GM08714 (cell line): ENCODE data around the gene ADPRHL1.

ENCODE experiments used
- H3K4me3 ChIP-seq: fragments of 200-500 bp; sonication (Bioruptor generic); 2 replicates; pipeline ENCODE4 v1.5.1; 2014; ENCODE audit warnings: mild to moderate bottlenecking, low read length, inconsistent platforms
- ZNF274 ChIP-seq: IDR thresholded peaks from 2 replicates; pipeline ENCODE4 v1.6.1; 2012; ENCODE audit warnings: mild to moderate bottlenecking, low read depth, low read length

ADPRHL1 gene

DNA sequence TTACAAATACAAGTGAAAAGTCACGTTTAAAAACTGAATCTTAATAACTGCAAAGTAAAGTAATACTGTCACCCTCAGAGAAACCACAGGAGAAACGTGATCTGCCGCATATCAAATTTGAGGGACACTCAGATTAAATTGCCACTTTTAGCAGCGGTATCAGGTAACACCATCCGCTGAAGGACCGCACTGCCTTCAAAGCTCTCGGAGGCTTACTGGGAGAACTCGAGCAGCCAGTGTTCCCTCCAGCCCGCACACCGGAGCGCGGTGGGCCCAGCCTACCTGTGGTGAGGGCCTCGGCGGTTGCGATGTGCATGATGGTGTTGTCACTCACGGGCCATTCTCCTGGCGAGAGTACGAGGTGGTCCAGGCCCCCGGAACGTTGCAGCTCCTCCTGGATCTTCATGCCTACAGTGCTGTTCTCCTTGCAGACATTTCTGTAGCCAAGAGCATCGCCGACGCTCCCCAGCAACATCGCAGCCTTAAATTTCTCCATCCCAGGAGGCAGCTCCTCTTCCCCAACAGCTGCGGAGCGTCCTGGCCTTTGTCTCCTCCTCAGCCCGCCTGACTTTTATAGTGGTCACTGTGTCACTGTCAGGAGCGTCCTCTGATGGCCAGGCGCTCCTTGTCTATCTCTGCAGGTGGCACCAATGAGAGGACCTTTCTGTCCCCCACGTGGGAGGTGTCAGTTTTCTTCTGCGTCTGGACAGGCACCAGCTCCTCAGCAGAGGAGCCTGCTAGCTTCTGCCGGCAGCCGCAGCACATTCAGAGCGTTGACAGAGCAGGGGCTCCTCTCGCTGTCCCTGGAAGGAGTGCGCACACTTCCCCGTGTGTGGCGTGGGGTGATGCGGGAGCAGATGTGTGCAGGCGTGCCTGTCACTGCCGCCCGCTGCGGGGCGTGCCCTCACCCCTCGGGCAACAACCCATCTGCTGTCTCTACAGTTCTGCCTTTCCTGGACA is at the start of gene ADPRHL1:
Gene ADPRHL1 (minus strand): TSS at position 547 of the 960 bp plus-strand sequence. CDS start 51 bp downstream, at position 496.
- no peak for TF ChIP-seq ZNF274
- no peak within 1 kb of the TSS for H3K4me3 ChIP-seq

DNA sequence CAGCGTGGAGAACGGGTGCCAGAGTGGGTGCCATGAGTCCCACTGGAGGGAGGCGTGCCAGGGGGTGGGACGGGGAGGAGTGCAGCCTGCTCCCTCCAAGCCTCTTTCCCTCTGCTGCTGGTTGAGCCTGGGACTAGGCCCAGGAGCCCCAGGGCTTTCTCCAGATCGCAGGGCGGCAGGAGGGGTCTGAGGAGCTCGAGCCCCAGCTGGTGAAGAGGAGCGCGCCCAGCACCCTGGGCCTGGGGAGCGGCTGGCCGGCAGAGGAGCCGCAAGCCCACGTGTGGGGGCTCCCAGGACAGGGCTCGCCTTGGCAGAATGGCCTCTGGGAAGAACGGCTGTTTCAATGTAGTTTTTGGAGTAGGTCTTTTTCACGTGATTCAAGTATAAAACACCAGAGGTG is 49.4 kb upstream of the ADPRHL1 start:
- H3K4me3 ChIP-seq, result no peak overlapping the region
- no peak for TF ChIP-seq ZNF274

DNA sequence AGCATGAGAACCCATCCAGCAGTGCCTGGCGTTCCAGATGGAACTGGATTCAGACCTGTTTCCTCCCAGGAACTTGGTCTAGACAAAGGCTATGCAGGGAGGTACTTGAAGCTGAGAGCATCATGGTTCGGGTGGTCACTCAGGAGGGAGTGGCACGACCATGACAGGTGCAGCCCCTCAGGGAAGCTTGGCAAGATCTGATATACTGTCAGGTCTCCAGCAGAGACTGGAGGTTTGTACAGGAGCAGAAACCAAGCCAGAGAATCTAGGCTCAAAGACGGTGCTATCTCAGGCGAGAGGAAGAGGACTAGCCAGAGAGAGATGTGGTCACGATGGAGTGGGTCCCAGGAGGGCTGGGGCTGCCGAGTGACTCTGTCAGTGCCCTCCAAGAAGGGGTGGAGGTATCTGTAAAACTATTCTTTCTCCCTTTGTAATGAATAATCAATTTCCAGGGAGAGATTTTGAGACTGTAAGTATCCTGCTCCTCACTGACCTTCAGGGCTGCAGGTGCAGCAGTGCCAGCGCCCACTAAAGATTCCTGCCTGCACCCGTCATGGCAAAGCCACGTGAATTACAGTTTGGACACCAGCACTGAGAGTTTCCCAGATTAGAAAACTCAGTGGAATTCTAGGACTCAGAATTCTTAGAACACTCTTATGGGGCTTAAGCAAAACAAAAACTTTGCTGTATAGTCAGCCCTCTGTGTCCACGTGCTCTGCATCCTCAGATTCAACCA is 47.4 kb upstream of the ADPRHL1 start:
- no peak overlapping the region for H3K4me3 ChIP-seq
- TF ChIP-seq ZNF274, result no peak

GRCh38 chr13:113499936-113500335 is 46.6 kb upstream of the ADPRHL1 start:
- TF ChIP-seq ZNF274, result no peak
- no peak overlapping the region for H3K4me3 ChIP-seq

DNA sequence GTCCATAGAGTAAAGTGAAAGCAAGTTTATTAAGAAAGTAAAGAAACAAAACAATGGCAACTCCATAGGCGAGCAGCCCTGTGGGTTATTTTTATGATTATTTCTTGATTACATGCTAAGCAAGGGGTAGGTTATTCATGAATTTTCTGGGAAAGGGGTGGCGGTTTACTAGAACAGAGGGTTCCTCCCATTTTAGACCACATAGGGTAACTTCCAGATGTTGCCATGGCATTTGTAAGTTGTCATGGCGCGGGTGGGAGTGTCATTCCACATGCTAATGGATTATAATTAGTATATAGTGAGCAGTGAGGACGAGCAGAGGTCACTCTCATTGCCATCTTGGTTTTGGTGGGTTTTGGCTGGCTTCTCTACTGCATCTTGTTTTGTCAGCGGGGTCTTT is 45.6 kb upstream of the ADPRHL1 start:
- TF ChIP-seq ZNF274, result no peak
- H3K4me3 ChIP-seq, result no peak overlapping the region

- H3K4me3 ChIP-seq, result no peak overlapping the region
- no peak for TF ChIP-seq ZNF274
These were observed 43.9 kb upstream of the ADPRHL1 start for GRCh38 chr13:113497217-113497616.

GRCh38 chr13:113495494-113496210 is 42.4 kb upstream of the ADPRHL1 start:
- TF ChIP-seq ZNF274, result no peak
- H3K4me3 ChIP-seq, result no peak overlapping the region

DNA sequence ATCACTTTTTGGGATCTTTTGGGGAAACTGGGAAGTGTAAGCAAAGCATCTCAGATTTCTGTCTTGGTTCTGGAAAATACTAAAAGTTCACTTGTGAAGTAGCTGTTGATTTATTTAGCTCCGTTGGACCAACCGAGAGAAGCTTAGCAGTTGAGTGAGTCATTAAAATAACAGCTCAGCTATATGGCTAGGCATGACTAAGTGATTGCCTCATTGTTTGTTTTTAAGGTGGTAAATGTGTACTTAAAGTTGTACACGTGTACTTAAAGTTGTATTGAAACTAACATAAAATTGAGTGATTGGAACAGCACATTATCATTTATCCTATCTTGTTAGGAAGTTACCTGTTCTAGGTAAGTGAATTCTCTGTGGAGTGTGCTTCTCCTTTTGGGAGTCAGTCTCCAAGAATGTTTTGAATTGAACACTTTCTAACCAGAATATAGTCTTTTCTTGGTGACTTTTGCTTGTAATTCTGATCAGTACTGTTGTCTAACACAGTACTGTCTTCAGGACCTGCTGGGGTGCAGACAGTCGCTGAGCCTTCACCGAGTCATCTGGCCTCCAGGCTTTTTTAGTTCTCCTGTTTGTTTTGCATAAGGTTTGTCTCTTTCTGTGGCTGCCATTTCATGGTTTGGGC is 40.1 kb upstream of the ADPRHL1 start:
- no peak overlapping the region for H3K4me3 ChIP-seq
- no peak for TF ChIP-seq ZNF274

- H3K4me3 ChIP-seq, result peak overlapping the region; percentile 81
- TF ChIP-seq ZNF274, result no peak
These were observed 38.7 kb upstream of the ADPRHL1 start for GRCh38 chr13:113491982-113492381.

GRCh38 chr13:113491418-113491883 is 38.2 kb upstream of the ADPRHL1 start:
- no peak for TF ChIP-seq ZNF274
- peak overlapping the region; percentile 81 for H3K4me3 ChIP-seq

DNA sequence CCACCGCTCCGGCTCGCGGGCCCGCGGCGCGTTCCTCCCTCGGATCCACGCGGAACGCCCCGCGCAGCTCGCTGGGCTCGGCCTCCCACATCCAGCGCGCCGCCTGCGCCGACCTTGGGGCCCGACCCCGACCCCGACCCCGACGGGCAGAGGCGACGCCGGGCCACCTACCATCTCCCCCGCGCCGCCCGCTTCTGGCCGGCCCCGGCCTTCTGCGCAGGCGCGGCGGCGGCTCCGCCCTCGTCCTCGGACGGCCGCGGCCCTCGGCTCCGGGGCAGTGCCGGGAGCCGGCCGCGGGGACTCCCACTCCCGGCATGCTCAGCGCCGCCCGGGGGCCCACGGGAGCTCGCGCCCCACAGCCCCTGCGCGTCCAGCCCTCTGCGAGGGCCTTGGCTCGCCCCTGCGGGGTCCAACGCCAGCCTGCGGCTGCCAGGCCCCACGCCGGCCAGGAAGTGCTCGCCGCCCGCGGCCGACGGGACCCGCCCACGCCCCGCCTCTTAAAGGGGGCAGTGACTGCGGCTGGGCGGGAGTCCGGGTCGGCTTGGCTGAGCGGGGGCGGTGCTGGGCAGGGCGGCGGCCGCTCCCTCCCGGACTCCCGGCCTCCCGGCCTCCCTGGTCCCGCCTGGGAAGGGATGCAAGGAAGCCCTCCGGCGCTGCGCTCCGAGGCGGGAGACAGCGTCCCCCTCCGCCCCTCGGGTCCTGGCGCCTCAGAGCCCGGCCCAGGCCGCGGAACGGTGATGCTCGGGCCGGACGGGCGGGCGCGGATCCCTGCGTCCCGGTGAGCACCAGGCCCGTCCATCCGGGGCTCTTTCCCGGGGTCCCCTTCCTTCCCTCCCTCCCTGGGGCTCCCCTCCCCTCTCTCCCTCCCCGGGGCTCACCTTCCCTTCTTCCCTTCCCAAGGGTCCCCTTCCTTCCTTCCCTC is 37.5 kb upstream of the ADPRHL1 start, which contains the start of gene DCUN1D2:
Gene DCUN1D2 (minus strand): TSS at position 216 of the 922 bp plus-strand sequence. CDS start 42 bp downstream, at position 174.
- H3K4me3 ChIP-seq, result peak within 1 kb of the TSS; percentile 81
- no peak for TF ChIP-seq ZNF274

- peak overlapping the region; percentile 81 for H3K4me3 ChIP-seq
- no peak for TF ChIP-seq ZNF274
These were observed 36.5 kb upstream of the ADPRHL1 start for GRCh38 chr13:113489549-113490495.
